Stimulated activated CD8-positive, alpha-beta memory T cell treated with anti-CD3 and anti-CD28 coated beads, Interleukin-12 subunit alpha, Interleukin-12 subunit beta, amount 100 ng/mL, for 1 hour (primary cell): ENCODE data around the gene NAA11.

Experiments
- DNase-seq: peaks from one replicate; pipeline ENCODE4 v3.0.0-alpha.2; 2020; ENCODE audit warnings: low read depth

Gene NAA11

DNA sequence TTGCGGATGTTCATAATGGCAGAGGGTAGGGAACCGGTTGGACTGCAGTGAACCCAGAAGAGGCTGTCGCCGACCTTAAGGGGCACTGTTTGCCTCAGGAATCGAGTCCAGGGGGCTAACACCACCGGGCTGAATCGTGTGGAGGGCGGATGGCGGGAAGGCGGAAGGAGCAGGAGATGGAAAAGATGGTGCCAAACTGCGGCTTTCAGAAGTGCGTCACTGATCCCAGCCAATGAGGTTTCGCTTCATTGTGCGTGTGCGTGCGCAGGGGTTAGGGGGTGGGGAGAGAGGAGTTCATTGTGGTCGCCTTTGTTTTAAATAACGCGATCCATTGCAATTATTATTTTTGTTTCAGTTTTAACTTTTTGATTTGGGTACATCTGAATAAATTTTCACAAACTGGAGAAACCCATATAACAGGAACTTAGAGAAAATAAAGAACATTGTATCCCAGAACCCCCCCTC is at the start of gene NAA11:
Gene NAA11 (minus strand): TSS at position 198 of the 465 bp plus-strand sequence. CDS start 184 bp downstream, at position 14.
- DNase-seq = no peak

DNA sequence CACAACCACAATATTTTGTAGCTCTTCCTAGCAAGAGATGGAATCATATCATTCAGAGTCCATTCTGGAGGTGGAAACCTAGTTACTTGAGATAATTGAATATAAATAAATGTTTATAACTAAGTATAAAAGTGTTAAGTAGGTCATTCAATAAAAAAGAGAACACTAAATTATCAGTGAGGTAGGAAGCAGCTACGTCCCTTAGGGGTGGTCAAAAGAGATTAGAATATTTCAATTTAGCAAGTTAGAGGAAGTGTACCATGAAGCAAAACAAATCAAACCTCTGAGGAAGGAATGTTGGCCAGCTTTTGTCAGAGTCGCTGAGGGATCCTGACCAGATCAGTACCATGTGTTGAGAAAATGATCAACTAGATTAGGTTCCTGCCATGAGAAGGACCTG is 44.2 kb upstream of the NAA11 start:
- DNase-seq = no peak

GRCh38 chr4:79367096-79367495 is 41.2 kb upstream of the NAA11 start:
- no peak for DNase-seq

DNA sequence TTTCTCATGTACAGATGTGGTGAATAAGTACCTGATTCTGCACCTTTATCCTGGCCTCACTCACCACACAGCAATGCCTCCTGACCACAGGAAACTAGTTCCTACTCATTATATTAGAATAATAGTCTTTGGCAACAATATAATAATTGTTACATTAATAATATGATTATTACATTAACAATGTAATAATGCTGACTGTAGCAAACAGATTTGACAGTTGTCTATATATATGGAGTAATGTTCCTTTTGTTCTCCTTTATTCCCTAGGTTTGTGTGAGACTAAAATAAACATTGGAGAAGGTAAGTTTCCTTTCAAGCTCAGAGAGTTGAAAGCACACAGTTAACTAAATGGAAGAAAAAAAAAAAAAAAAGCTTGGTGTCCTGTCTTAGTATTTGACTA is 40.6 kb upstream of the NAA11 start:
- no peak for DNase-seq

- DNase-seq = no peak
These were observed 38.2 kb upstream of the NAA11 start for GRCh38 chr4:79364061-79364460.

- no peak for DNase-seq
These were observed 36.8 kb upstream of the NAA11 start for GRCh38 chr4:79362626-79363025.

DNA sequence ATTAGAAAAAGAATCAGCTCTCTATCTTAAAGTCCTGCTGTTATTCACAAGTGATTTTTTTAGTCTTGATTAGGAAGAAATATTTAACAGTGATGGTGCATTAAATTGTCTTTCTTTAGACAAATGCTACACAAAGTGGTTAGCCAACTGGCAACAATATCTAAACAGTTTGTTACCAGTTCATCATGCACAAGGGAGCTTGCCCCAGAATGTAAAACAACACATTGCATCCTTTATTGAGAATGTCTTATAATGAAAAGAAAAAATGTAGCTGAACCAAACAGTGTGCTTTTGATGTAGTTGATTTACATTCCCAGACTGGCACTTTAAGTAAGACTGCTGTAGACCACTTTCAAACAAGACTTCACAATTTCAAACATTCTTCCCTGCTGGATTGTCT is 34.1 kb upstream of the NAA11 start:
- no peak for DNase-seq

DNA sequence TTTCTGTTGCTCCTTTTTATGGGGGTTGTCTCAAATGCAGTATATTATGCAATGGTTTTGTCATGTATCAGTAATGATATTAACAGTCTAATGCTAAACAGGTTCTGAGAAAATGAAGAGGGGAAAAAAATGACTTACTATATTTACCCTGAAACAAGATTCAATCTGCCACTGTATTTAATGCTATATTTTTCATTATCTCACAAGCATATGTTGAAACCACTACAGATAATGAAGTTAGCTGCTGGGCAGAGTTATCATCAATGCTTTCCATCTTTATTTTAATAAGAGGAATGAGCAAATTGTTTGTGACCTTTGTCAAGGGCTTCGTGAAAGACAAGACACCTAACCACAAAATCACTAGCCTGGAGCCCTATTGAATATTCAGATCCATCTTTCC is 32.6 kb upstream of the NAA11 start:
- DNase-seq = no peak

- no peak for DNase-seq
These were observed 31.5 kb upstream of the NAA11 start for GRCh38 chr4:79357365-79357764.

DNA sequence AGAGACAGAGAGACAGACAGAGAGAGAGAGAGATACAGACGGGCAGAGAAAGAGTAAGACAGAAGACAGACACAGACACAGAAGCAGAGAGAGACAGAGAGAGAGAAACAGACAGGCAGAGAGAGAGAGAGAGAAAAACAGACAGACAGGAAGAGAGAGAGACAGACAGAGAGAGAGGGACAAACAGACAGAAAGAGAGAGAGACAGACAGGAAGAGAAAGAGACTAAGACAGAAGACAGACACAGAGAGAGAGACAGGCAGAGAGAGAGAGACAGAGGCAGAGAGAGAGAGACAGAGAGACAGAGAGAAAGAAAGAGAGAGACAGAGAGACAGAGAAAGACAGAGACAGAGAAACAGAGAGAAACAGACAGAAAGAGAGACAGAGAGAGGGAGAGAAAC is 27.2 kb upstream of the NAA11 start:
- no peak for DNase-seq

DNA sequence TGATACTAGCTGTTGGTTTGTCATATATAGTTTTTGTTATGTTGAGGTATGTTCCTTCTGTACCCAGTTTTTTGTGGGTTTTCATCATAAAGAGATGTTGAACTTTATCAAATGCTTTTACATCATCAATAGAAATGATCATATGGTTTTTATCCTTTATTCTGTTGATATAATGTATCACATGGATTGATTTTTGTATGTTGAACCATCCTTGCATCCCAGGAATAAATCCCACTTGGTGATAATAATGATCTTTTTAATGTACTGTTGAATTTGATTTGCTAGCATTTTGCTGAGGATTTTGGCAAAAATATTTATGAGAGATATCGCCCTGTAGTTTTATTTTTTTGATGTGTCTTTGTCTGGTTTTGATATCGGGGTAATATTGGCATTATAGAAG is 22.5 kb upstream of the NAA11 start:
- DNase-seq = no peak

- DNase-seq = no peak
These were observed 16.2 kb upstream of the NAA11 start for GRCh38 chr4:79341893-79342653.

DNA sequence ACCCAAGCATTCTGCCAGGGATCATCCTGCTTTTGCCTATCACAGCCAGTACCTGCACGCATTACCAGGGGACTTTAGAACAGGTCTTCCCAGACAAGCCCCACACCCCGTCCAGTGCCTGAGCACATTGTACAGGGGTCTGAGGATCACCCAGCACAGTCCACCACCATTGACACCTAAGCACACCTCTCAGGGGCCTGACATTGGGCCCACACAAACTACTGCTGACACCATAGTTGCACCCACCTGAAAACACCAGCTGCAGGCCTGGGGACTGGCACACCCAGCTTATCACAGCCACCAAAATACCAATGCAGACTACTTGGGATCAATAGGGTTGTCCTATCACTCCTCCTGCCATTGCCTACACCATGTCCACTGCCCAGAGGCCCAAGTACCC is 14.7 kb upstream of the NAA11 start:
- no peak for DNase-seq

GRCh38 chr4:79338148-79338547 is 12.3 kb upstream of the NAA11 start:
- no peak for DNase-seq

DNA sequence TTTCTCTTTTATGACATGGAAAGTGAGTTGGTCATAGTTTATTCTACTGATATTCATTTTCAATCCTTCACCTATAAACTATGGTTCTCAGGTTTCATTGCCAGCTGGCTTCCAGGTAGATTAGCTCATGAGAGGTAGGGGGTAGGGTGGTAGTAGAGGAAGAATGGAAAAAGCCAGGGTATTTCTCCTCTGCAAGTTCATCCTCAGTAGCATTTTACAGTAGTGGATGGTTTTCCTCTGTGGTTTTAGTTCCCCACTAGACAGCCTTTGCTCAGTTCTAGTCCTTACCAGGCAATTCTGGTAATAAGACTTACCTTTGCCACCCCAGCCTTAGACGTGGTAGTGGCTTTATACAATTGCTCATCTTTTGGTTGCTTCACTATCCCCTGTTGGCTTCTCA is 8.9 kb upstream of the NAA11 start:
- no peak for DNase-seq

GRCh38 chr4:79334341-79334740 is 8.5 kb upstream of the NAA11 start:
- no peak for DNase-seq

- DNase-seq = no peak
These were observed 5.4 kb upstream of the NAA11 start for GRCh38 chr4:79331126-79331876.

- DNase-seq = no peak
These were observed 4.9 kb upstream of the NAA11 start for GRCh38 chr4:79330720-79331119.

DNA sequence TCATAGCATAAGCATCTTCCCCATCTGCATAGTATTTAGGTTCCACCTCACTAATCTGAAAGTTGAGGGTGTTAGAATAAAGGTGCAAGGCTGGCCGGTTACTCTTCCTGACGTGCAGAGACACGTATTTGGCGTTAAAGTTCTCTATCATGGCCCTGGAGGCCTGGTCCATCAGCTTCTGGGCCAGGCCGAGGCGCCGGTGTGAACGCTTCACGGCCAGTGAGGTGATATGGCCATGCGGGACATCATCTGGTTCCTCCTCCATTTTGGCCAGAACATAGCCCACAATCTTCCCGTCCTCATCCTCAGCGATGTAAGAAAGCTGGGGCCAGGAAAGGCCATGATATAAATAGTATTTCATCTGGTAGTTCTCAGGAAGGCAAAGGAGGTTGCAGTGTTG is 425 bp downstream of the NAA11 start:
- no peak for DNase-seq

DNA sequence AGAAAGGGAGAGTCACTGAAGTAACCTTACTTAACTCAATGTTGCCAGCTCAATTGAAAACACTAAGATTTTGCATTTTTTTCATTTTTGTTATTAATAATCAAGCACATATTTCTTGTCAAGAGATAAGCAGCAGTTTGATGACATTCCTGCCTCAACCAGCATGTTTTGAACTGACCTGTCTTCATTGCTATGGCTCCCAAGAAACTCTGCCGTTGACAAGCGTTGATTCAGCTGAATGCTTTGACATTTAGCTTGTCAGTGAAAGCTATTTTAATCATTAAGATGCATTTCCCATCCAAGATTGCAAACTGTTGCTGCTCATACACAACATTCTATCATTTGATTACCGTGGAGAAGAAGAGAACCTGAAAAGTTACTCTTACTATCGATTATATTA is 5.9 kb downstream of the NAA11 start:
- no peak for DNase-seq

GRCh38 chr4:79317711-79318110 is 8.2 kb downstream of the NAA11 start:
- DNase-seq = no peak

- DNase-seq = no peak
These were observed 10.0 kb downstream of the NAA11 start for GRCh38 chr4:79315891-79316290.

DNA sequence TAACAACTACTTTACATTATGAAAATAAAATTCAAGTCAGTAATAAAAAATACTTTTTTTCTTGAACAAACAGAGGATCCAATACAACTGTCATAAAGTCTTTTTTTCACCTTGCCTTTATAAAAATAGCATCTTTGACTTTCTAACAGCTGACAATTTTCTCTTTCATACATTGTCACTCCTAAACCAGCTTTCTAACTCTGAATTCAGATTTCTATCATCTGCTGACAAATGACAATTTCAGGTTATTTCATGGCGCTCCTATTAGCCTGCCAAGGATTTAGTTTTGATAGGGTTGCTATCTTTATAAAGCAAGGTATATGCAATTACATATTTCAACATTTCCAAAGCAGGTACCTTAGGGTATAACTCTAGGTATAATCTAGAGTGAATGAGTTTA is 14.6 kb downstream of the NAA11 start:
- no peak for DNase-seq

DNA sequence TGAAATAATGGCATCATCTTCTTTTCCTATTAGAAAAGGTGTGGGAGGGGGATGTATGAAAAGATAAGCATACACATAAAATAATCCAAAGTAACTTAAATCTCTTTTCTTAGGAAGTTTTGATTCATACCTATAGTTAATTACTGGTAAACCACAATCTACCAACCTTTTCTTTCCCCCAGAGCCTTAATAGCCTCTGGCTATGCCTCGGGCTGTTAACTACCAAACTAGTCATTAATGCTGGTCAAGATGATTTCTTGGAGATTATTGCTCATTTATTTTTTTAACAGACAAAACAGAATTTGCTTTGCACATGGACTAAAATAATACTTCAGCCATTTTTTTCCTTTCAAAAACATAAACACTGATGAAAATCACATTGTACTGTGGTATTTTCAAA is 16.9 kb downstream of the NAA11 start:
- no peak for DNase-seq
